H1 (cell line): ENCODE results near the gene KCNIP3. TPM values are rescaled to one million over a fixed set of nuclear protein-coding genes. Genes with fewer than 3 reads are reported as not detected.

Source experiments
- polyA plus RNA-seq, 7 experiments: library from polyadenylated mRNA; depleted of rRNA in 3 of 7; stranded (reverse) in 5 of 7; unstranded in 2 of 7; fragments of >200 nt in 5 of 7; fragments of 200-250 nt in 2 of 7; gene quantifications; 1 replicate in 5 of 7; 2 replicates in 1 of 7; 4 replicates in 1 of 7; pipeline versions ENCODE4 v1.2.1 to v1.2.3, GENCODE V29; 2011 to 2013; ENCODE audit warnings: missing spikeins in 2 of 7, mixed read lengths in 2 of 7
- total RNA-seq: library from RNA; stranded (reverse); fragmentation: NEBNext Ultra II Directional; extraction: Animal tissue kit (Norgen Biotek cat#: 25700); gene quantifications from 2 replicates; pipeline ENCODE4 v1.2.1, GENCODE V29; 2021
- TF ChIP-seq, protein P1 (sequence below): fragments of 300-600 bp; sonication (generic); IDR thresholded peaks from 2 replicates; pipeline ENCODE4 v1.7.1; 2012; ENCODE audit warnings: low read length, moderate library complexity, mild to moderate bottlenecking, inconsistent platforms; ENCODE audit not compliant: insufficient replicate concordance

The KCNIP3 gene
- total and polyA plus RNA-seq, 2 of the 8 experiments (the other 6 are each of a cell fraction or from before 2014, with no cell fraction given): 0.33 to 1.9 TPM

DNA sequence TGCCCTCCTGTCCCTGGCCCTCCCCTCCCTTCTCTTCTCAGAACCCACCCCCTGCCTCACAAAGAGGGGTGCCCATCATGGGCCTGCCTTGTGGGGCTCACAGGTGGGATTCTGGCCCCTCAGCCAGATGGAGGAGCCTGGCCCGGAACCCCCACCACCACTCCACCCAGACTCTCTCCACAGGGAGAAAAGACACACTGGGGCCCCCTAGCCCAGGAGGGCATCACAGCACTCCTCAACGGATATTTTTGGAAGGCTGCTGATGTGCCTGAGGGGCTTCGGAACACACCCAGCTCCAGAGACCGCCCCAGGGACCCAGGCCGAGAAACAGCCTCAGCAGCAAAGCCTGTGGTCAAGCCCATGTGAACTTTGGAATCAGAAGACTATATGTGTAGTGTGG, 9.9 kb downstream of the KCNIP3 start (continued):
- TF ChIP-seq, protein P1, sequence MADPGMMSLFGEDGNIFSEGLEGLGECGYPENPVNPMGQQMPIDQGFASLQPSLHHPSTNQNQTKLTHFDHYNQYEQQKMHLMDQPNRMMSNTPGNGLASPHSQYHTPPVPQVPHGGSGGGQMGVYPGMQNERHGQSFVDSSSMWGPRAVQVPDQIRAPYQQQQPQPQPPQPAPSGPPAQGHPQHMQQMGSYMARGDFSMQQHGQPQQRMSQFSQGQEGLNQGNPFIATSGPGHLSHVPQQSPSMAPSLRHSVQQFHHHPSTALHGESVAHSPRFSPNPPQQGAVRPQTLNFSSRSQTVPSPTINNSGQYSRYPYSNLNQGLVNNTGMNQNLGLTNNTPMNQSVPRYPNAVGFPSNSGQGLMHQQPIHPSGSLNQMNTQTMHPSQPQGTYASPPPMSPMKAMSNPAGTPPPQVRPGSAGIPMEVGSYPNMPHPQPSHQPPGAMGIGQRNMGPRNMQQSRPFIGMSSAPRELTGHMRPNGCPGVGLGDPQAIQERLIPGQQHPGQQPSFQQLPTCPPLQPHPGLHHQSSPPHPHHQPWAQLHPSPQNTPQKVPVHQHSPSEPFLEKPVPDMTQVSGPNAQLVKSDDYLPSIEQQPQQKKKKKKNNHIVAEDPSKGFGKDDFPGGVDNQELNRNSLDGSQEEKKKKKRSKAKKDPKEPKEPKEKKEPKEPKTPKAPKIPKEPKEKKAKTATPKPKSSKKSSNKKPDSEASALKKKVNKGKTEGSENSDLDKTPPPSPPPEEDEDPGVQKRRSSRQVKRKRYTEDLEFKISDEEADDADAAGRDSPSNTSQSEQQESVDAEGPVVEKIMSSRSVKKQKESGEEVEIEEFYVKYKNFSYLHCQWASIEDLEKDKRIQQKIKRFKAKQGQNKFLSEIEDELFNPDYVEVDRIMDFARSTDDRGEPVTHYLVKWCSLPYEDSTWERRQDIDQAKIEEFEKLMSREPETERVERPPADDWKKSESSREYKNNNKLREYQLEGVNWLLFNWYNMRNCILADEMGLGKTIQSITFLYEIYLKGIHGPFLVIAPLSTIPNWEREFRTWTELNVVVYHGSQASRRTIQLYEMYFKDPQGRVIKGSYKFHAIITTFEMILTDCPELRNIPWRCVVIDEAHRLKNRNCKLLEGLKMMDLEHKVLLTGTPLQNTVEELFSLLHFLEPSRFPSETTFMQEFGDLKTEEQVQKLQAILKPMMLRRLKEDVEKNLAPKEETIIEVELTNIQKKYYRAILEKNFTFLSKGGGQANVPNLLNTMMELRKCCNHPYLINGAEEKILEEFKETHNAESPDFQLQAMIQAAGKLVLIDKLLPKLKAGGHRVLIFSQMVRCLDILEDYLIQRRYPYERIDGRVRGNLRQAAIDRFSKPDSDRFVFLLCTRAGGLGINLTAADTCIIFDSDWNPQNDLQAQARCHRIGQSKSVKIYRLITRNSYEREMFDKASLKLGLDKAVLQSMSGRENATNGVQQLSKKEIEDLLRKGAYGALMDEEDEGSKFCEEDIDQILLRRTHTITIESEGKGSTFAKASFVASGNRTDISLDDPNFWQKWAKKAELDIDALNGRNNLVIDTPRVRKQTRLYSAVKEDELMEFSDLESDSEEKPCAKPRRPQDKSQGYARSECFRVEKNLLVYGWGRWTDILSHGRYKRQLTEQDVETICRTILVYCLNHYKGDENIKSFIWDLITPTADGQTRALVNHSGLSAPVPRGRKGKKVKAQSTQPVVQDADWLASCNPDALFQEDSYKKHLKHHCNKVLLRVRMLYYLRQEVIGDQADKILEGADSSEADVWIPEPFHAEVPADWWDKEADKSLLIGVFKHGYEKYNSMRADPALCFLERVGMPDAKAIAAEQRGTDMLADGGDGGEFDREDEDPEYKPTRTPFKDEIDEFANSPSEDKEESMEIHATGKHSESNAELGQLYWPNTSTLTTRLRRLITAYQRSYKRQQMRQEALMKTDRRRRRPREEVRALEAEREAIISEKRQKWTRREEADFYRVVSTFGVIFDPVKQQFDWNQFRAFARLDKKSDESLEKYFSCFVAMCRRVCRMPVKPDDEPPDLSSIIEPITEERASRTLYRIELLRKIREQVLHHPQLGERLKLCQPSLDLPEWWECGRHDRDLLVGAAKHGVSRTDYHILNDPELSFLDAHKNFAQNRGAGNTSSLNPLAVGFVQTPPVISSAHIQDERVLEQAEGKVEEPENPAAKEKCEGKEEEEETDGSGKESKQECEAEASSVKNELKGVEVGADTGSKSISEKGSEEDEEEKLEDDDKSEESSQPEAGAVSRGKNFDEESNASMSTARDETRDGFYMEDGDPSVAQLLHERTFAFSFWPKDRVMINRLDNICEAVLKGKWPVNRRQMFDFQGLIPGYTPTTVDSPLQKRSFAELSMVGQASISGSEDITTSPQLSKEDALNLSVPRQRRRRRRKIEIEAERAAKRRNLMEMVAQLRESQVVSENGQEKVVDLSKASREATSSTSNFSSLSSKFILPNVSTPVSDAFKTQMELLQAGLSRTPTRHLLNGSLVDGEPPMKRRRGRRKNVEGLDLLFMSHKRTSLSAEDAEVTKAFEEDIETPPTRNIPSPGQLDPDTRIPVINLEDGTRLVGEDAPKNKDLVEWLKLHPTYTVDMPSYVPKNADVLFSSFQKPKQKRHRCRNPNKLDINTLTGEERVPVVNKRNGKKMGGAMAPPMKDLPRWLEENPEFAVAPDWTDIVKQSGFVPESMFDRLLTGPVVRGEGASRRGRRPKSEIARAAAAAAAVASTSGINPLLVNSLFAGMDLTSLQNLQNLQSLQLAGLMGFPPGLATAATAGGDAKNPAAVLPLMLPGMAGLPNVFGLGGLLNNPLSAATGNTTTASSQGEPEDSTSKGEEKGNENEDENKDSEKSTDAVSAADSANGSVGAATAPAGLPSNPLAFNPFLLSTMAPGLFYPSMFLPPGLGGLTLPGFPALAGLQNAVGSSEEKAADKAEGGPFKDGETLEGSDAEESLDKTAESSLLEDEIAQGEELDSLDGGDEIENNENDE: no peak
